Measurements from ENCODE around the gene OPN3. TPM values are rescaled to one million over a fixed set of nuclear protein-coding genes. Genes with fewer than 3 reads are reported as not detected.

OPN3 gene
- total and polyA plus RNA-seq, 9 of the 15 experiments (the other 6 are each of a cell fraction or from before 2014, with no cell fraction given), result 4.2 to 34.6 (median 17.0) TPM

- no peak; a peak in 1 of 3 replicates for TF ChIP-seq CBX3 (IDR thresholded peaks at IDR 0.05; ENCODE audit: borderline replicate concordance in 1 of 2, low read length in 2 of 2)
- TF ChIP-seq U2AF1 (optimal IDR thresholded peaks at IDR 0.05; ENCODE audit: low read depth, low read length), result peak; percentile 46
- TF ChIP-seq NFATC3 (IDR thresholded peaks at IDR 0.05), result no peak
- no peak for TF ChIP-seq ZFP30 (CRISPR knock-in tag; IDR thresholded peaks at IDR 0.05; ENCODE audit: borderline replicate concordance)
- TF ChIP-seq EHMT2 (IDR thresholded peaks at IDR 0.05), result no peak
- 0 out of 2 replicates have a peak, but pooled peaks have one; percentile 45 for TF ChIP-seq GTF2E2 (tag; IDR thresholded peaks at IDR 0.05)
- TF ChIP-seq EP300 (IDR thresholded peaks at IDR 0.05; ENCODE audit: low read length), result no peak
- peak; percentile 7 to 88 (median 85) for TF ChIP-seq YY1 (IDR thresholded peaks at IDR 0.05; ENCODE audit: borderline replicate concordance in 1 of 3, control insufficient read depth in 1 of 3, extremely low read depth in 1 of 3, insufficient read depth in 3 of 3, insufficient read length in 1 of 3, insufficient replicate concordance in 2 of 3, low read depth in 1 of 3, low read length in 2 of 3)
- TF ChIP-seq ETV1 (tag; conservative IDR thresholded peaks at IDR 0.05; ENCODE audit: low read depth), result peak; percentile 70
- TF ChIP-seq COPS2 (conservative IDR thresholded peaks at IDR 0.05), result no peak
- TF ChIP-seq HMG20B (CRISPR knock-in tag; IDR thresholded peaks at IDR 0.05), result no peak
These were observed at the start of gene OPN3, which contains the start of gene CHML (continued) for GRCh38 chr1:241640149-241640866.
